K562 (cell line): Measurements from ENCODE around the gene PET100. TPM values are rescaled to one million over a fixed set of nuclear protein-coding genes. Genes with fewer than 3 reads are reported as not detected.

Experiments used
- CSDE1 ChIP-seq, 2 experiments: fragments of 450-650 bp; IDR thresholded peaks; 2 replicates each; pipeline ENCODE4 v1.6.1; 2016; ENCODE audit warnings: mild to moderate bottlenecking in 1 of 2
- E4F1 ChIP-seq: fragments of 250-450 bp; sonication (Bioruptor Pico); IDR thresholded peaks from 2 replicates; pipeline ENCODE4 v1.5.0; 2021; ENCODE audit warnings: mild to moderate bottlenecking, borderline replicate concordance
- ELF4 ChIP-seq: fragments of 450-650 bp; formaldehyde crosslinking; IDR thresholded peaks from 2 replicates; pipeline ENCODE4 v1.4.0; 2022; ENCODE audit warnings: missing genetic modification characterization
- ESRRA ChIP-seq: fragments of 450-650 bp; IDR thresholded peaks from 2 replicates; pipeline ENCODE4 v1.6.1; 2014; ENCODE audit warnings: low read depth, mild to moderate bottlenecking, moderate library complexity, borderline replicate concordance
- HNRNPK ChIP-seq: fragments of 200-400 bp; formaldehyde crosslinking; IDR thresholded peaks from one replicate; pipeline ENCODE4 v1.6.1; 2018; ENCODE audit warnings: mild to moderate bottlenecking, low read depth, low read length; ENCODE audit not compliant: poor library complexity, severe bottlenecking
- MCM2 ChIP-seq: fragments of 450-650 bp; IDR thresholded peaks from 2 replicates; pipeline ENCODE4 v1.6.1; 2017; ENCODE audit warnings: low read depth, mild to moderate bottlenecking
- PHF21A ChIP-seq: fragments of 450-650 bp; IDR thresholded peaks from 2 replicates; pipeline ENCODE4 v1.6.1; 2017; ENCODE audit warnings: low read depth, borderline replicate concordance
- RBFOX2 ChIP-seq: fragments of 200-400 bp; formaldehyde crosslinking; IDR thresholded peaks from 2 replicates; pipeline ENCODE4 v1.6.1; 2017; ENCODE audit warnings: low read depth, mild to moderate bottlenecking, low read length, moderate library complexity
- RBM34 ChIP-seq: fragments of 200-400 bp; formaldehyde crosslinking; IDR thresholded peaks from 2 replicates; pipeline ENCODE4 v1.6.1; 2018; ENCODE audit warnings: low read length, borderline replicate concordance; ENCODE audit not compliant: insufficient read depth
- SMAD3 ChIP-seq: fragments of 450-650 bp; formaldehyde crosslinking; conservative IDR thresholded peaks from 2 replicates; pipeline ENCODE4 v1.4.0; 2020; ENCODE audit warnings: mild to moderate bottlenecking
- SMC3 ChIP-seq: conservative IDR thresholded peaks from 2 replicates; pipeline ENCODE4 v1.6.1; 2011; ENCODE audit warnings: low read depth, low read length, improper control_type of control experiment; ENCODE audit not compliant: insufficient read depth
- SNIP1 ChIP-seq: fragments of 450-650 bp; IDR thresholded peaks from 2 replicates; pipeline ENCODE4 v1.7.1; 2017; ENCODE audit warnings: low read depth, mild to moderate bottlenecking
- SPI1 ChIP-seq: IDR thresholded peaks from 2 replicates; pipeline ENCODE4 v1.6.1; 2011; ENCODE audit warnings: low read depth, low read length, control low read depth, borderline replicate concordance
- STAT5B ChIP-seq: fragments of 250-450 bp; sonication (Bioruptor Pico); IDR thresholded peaks from 2 replicates; pipeline ENCODE4 v1.8.0; 2021; ENCODE audit warnings: mild to moderate bottlenecking, inconsistent platforms
- ZNF134 ChIP-seq: fragments of 250-450 bp; sonication (Bioruptor Pico); conservative IDR thresholded peaks from 2 replicates; pipeline ENCODE4 v1.4.0; 2020
- ZNF395 ChIP-seq: fragments of 200-800 bp; sonication (Bioruptor generic); IDR thresholded peaks from 2 replicates; pipeline ENCODE4 v1.6.1; 2017; ENCODE audit warnings: missing genetic modification characterization, missing compliant biosample characterization
- ZNF551 ChIP-seq: fragments of 250-450 bp; sonication (Bioruptor Pico); IDR thresholded peaks from 2 replicates; pipeline ENCODE4 v1.5.0; 2021; ENCODE audit warnings: mild to moderate bottlenecking, moderate library complexity
- ZNF57 ChIP-seq: fragments of 450-650 bp; formaldehyde crosslinking; IDR thresholded peaks from 2 replicates; pipeline ENCODE4 v1.4.0; 2020; ENCODE audit warnings: mild to moderate bottlenecking, moderate library complexity
- ZNF77 ChIP-seq: fragments of 250-450 bp; sonication (Bioruptor Pico); IDR thresholded peaks from 2 replicates; pipeline ENCODE4 v1.5.0; 2020
- ZZZ3 ChIP-seq: fragments of 450-650 bp; IDR thresholded peaks from 2 replicates; pipeline ENCODE4 v1.6.1; 2016; ENCODE audit warnings: antibody characterized with exemption, mild to moderate bottlenecking, moderate library complexity
- polyA plus RNA-seq, 8 experiments: library from polyadenylated mRNA; depleted of rRNA in 4 of 8; stranded (reverse) in 5 of 8; unstranded in 3 of 8; fragments of >200 nt; fragmentation: Nextera tagmentation in 2 of 8; fragmentation: Illumina TruSeq in 1 of 8; extraction: Ambion mirVana in 2 of 8; extraction: Trizol in 1 of 8; gene quantifications; 2 replicates each; pipeline versions ENCODE4 v1.2.1 to v1.2.3, GENCODE V29; 2011 to 2014; ENCODE audit warnings: inconsistent platforms in 1 of 8, missing spikeins in 1 of 8
- total RNA-seq, 7 experiments: library from RNA; depleted of rRNA in 6 of 7; stranded (reverse); fragments of >200 nt in 6 of 7; fragmentation: Illumina TruSeq in 2 of 7; extraction: Trizol in 2 of 7; gene quantifications; 2 replicates each; pipeline versions ENCODE4 v1.2.1 to v1.2.3, GENCODE V29; 2011 to 2021; ENCODE audit warnings: low replicate concordance in 1 of 7
- TF ChIP-seq, protein P1 (sequence below): sonication (generic); formaldehyde crosslinking; IDR thresholded peaks from 2 replicates; pipeline ENCODE4 v1.8.1; 2023; ENCODE audit warnings: mild to moderate bottlenecking, missing genetic modification reagents
- TF ChIP-seq, protein P2 (sequence below): fragments of 450-650 bp; formaldehyde crosslinking; IDR thresholded peaks from 2 replicates; pipeline ENCODE4 v1.4.0; 2020; ENCODE audit warnings: mild to moderate bottlenecking, moderate library complexity

PET100 gene
- total and polyA plus RNA-seq, 9 of the 15 experiments (the other 6 are each of a cell fraction or from before 2014, with no cell fraction given) = 62.3 to 351 (median 98.3) TPM

GRCh38 chr19:7652061-7652641 lies 22.6 kb downstream of the PET100 start (continued):
- TF ChIP-seq ZNF57 (CRISPR knock-in tag) (no peak), SMC3 (peak; percentile 71), PHF21A (no peak), MCM2 (no peak), ESRRA (peak; percentile 75; the same call in 1 of the 2 replicates), CSDE1 (IDR thresholded peaks at IDR 0.05) (no peak), STAT5B (CRISPR knock-in tag) (no peak), SMAD3 (no peak), ZNF134 (no peak), SPI1 (no peak), HNRNPK (no peak), RBM34 (no peak), ELF4 (CRISPR knock-in tag) (no peak), ZNF551 (CRISPR knock-in tag) (no peak), ZZZ3 (no peak), ZNF77 (CRISPR knock-in tag) (no peak), E4F1 (no peak), SNIP1 (no peak), RBFOX2 (no peak), ZNF395 (no peak)
- TF ChIP-seq, protein P1, sequence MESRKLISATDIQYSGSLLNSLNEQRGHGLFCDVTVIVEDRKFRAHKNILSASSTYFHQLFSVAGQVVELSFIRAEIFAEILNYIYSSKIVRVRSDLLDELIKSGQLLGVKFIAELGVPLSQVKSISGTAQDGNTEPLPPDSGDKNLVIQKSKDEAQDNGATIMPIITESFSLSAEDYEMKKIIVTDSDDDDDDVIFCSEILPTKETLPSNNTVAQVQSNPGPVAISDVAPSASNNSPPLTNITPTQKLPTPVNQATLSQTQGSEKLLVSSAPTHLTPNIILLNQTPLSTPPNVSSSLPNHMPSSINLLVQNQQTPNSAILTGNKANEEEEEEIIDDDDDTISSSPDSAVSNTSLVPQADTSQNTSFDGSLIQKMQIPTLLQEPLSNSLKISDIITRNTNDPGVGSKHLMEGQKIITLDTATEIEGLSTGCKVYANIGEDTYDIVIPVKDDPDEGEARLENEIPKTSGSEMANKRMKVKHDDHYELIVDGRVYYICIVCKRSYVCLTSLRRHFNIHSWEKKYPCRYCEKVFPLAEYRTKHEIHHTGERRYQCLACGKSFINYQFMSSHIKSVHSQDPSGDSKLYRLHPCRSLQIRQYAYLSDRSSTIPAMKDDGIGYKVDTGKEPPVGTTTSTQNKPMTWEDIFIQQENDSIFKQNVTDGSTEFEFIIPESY = peak; percentile 83
- TF ChIP-seq, protein P2, sequence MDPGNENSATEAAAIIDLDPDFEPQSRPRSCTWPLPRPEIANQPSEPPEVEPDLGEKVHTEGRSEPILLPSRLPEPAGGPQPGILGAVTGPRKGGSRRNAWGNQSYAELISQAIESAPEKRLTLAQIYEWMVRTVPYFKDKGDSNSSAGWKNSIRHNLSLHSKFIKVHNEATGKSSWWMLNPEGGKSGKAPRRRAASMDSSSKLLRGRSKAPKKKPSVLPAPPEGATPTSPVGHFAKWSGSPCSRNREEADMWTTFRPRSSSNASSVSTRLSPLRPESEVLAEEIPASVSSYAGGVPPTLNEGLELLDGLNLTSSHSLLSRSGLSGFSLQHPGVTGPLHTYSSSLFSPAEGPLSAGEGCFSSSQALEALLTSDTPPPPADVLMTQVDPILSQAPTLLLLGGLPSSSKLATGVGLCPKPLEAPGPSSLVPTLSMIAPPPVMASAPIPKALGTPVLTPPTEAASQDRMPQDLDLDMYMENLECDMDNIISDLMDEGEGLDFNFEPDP (CRISPR knock-in tag) = no peak
